K562 (cell line): Measurements from ENCODE around the gene TMEM243. TPM values are rescaled to one million over a fixed set of nuclear protein-coding genes. Genes with fewer than 3 reads are reported as not detected.

ENCODE experiments used
- CBX2 ChIP-seq: fragments of 200-600 bp; sonication (generic); IDR thresholded peaks from one replicate; pipeline ENCODE4 v1.6.1; 2012; ENCODE audit warnings: mild to moderate bottlenecking, low read length, inconsistent platforms; ENCODE audit not compliant: insufficient read depth, poor library complexity, severe bottlenecking
- DDX20 ChIP-seq: fragments of 450-650 bp; IDR thresholded peaks from 2 replicates; pipeline ENCODE4 v1.6.1; 2016; ENCODE audit warnings: missing genetic modification characterization, low read depth, mild to moderate bottlenecking, missing compliant biosample characterization, moderate library complexity
- DIDO1 ChIP-seq: fragments of 450-650 bp; IDR thresholded peaks from 2 replicates; pipeline ENCODE4 v1.6.1; 2016; ENCODE audit warnings: low read depth, missing biosample characterization, missing genetic modification characterization
- ETS2 ChIP-seq: IDR thresholded peaks from 2 replicates; pipeline ENCODE4 v1.6.1; 2016; ENCODE audit warnings: borderline replicate concordance, missing genetic modification characterization, mild to moderate bottlenecking, moderate library complexity, missing compliant biosample characterization; ENCODE audit not compliant: poor library complexity, severe bottlenecking
- GABPB2 ChIP-seq: fragments of 250-450 bp; sonication (Bioruptor Pico); conservative IDR thresholded peaks from 2 replicates; pipeline ENCODE4 v1.5.1; 2021; ENCODE audit warnings: mild to moderate bottlenecking
- GATAD2A ChIP-seq: fragments of 450-650 bp; IDR thresholded peaks from 2 replicates; pipeline ENCODE4 v1.6.1; 2017
- HMBOX1 ChIP-seq: sonication (generic); IDR thresholded peaks from 2 replicates; pipeline ENCODE4 v1.6.1; 2016
- KLF10 ChIP-seq: fragments of 250-450 bp; sonication (Bioruptor Pico); IDR thresholded peaks from 2 replicates; pipeline ENCODE4 v1.6.1; 2021; ENCODE audit warnings: matching md5 sums
- MYNN ChIP-seq, 2 experiments: sonication (generic); formaldehyde crosslinking in 1 of 2; IDR thresholded peaks; 2 replicates each; pipeline versions ENCODE4 v1.5.0 to v1.6.1; 2016 to 2020; ENCODE audit warnings: antibody characterized with exemption in 1 of 2, missing genetic modification reagents in 1 of 2
- PHB2 ChIP-seq: fragments of 450-650 bp; IDR thresholded peaks from 2 replicates; pipeline ENCODE4 v1.6.1; 2017; ENCODE audit warnings: low read depth
- PHF21A ChIP-seq: fragments of 450-650 bp; IDR thresholded peaks from 2 replicates; pipeline ENCODE4 v1.6.1; 2017; ENCODE audit warnings: low read depth, borderline replicate concordance
- SNIP1 ChIP-seq: fragments of 450-650 bp; IDR thresholded peaks from 2 replicates; pipeline ENCODE4 v1.7.1; 2017; ENCODE audit warnings: low read depth, mild to moderate bottlenecking
- XRCC5 ChIP-seq: fragments of 200-400 bp; formaldehyde crosslinking; IDR thresholded peaks from 2 replicates; pipeline ENCODE4 v1.6.1; 2017; ENCODE audit warnings: low read depth, mild to moderate bottlenecking, low read length
- ZBTB7A ChIP-seq: IDR thresholded peaks from 2 replicates; pipeline ENCODE4 v1.6.1; 2011; ENCODE audit warnings: low read depth, mild to moderate bottlenecking, low read length, moderate library complexity, borderline replicate concordance; ENCODE audit not compliant: control insufficient read depth
- ZHX1 ChIP-seq: fragments of 150-350 bp; conservative IDR thresholded peaks from 2 replicates; pipeline ENCODE4 v1.6.1; 2014; ENCODE audit warnings: low read length
- ZNF79 ChIP-seq: fragments of 250-450 bp; sonication (Bioruptor Pico); IDR thresholded peaks from 2 replicates; pipeline ENCODE4 v1.4.0; 2020; ENCODE audit warnings: low read depth, mild to moderate bottlenecking, moderate library complexity
- polyA plus RNA-seq, 8 experiments: library from polyadenylated mRNA; depleted of rRNA in 4 of 8; stranded (reverse) in 5 of 8; unstranded in 3 of 8; fragments of >200 nt; fragmentation: Nextera tagmentation in 2 of 8; fragmentation: Illumina TruSeq in 1 of 8; extraction: Ambion mirVana in 2 of 8; extraction: Trizol in 1 of 8; gene quantifications; 2 replicates each; pipeline versions ENCODE4 v1.2.1 to v1.2.3, GENCODE V29; 2011 to 2014; ENCODE audit warnings: inconsistent platforms in 1 of 8, missing spikeins in 1 of 8
- total RNA-seq, 7 experiments: library from RNA; depleted of rRNA in 6 of 7; stranded (reverse); fragments of >200 nt in 6 of 7; fragmentation: Illumina TruSeq in 2 of 7; extraction: Trizol in 2 of 7; gene quantifications; 2 replicates each; pipeline versions ENCODE4 v1.2.1 to v1.2.3, GENCODE V29; 2011 to 2021; ENCODE audit warnings: low replicate concordance in 1 of 7
- TF ChIP-seq, protein P1 (sequence below), 2 experiments: fragments of 450-650 bp in 1 of 2; IDR thresholded peaks; 2 replicates each; pipeline ENCODE4 v1.6.1; 2011 to 2017; ENCODE audit warnings: low read depth in 2 of 2, antibody characterized with exemption in 1 of 2, borderline replicate concordance in 1 of 2, low read length in 1 of 2, mild to moderate bottlenecking in 1 of 2, mixed read lengths in 1 of 2; ENCODE audit not compliant: control insufficient read depth in 1 of 2
- TF ChIP-seq, protein P2 (sequence below): fragments of 200-800 bp; sonication (Bioruptor generic); IDR thresholded peaks from 2 replicates; pipeline ENCODE4 v1.6.1; 2017; ENCODE audit warnings: missing genetic modification characterization, missing compliant biosample characterization

Gene TMEM243
- total and polyA plus RNA-seq, 9 of the 15 experiments (the other 6 are each of a cell fraction or from before 2014, with no cell fraction given): 3.9 to 8.6 (median 6.1) TPM

GRCh38 chr7:87152112-87152896, 67.2 kb downstream of the TMEM243 start, which contains the start of gene DMTF1 (continued):
- TF ChIP-seq, protein P1, sequence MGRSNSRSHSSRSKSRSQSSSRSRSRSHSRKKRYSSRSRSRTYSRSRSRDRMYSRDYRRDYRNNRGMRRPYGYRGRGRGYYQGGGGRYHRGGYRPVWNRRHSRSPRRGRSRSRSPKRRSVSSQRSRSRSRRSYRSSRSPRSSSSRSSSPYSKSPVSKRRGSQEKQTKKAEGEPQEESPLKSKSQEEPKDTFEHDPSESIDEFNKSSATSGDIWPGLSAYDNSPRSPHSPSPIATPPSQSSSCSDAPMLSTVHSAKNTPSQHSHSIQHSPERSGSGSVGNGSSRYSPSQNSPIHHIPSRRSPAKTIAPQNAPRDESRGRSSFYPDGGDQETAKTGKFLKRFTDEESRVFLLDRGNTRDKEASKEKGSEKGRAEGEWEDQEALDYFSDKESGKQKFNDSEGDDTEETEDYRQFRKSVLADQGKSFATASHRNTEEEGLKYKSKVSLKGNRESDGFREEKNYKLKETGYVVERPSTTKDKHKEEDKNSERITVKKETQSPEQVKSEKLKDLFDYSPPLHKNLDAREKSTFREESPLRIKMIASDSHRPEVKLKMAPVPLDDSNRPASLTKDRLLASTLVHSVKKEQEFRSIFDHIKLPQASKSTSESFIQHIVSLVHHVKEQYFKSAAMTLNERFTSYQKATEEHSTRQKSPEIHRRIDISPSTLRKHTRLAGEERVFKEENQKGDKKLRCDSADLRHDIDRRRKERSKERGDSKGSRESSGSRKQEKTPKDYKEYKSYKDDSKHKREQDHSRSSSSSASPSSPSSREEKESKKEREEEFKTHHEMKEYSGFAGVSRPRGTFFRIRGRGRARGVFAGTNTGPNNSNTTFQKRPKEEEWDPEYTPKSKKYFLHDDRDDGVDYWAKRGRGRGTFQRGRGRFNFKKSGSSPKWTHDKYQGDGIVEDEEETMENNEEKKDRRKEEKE (IDR thresholded peaks at IDR 0.05; ENCODE audit: borderline replicate concordance in 1 of 2, control insufficient read depth in 1 of 2, low read depth in 2 of 2, low read length in 1 of 2): peak in 1 of 2 experiments; percentile 75; a peak in 1 of 4 replicates
- TF ChIP-seq ZNF79 (CRISPR knock-in tag) (no peak), PHB2 (no peak), ETS2 (tag) (no peak), ZHX1 (peak; percentile 75; the same call in 1 of the 2 replicates), CBX2 (no peak), XRCC5 (0 out of 2 replicates have a peak, but pooled peaks have one; percentile 43), DDX20 (tag) (no peak), GATAD2A (peak; percentile 95; the same call in 1 of the 2 replicates), HMBOX1 (no peak), DIDO1 (peak; percentile 73; the same call in 1 of the 2 replicates), SNIP1 (no peak), GABPB2 (CRISPR knock-in tag) (no peak), ZBTB7A (peak; percentile 97; the same call in 1 of the 2 replicates), MYNN (IDR thresholded peaks at IDR 0.05) (peak; percentile 64), MYNN (CRISPR knock-in tag; IDR thresholded peaks at IDR 0.05) (no peak), PHF21A (peak; percentile 51; the same call in 1 of the 2 replicates), KLF10 (CRISPR knock-in tag) (no peak)
- TF ChIP-seq, protein P2, sequence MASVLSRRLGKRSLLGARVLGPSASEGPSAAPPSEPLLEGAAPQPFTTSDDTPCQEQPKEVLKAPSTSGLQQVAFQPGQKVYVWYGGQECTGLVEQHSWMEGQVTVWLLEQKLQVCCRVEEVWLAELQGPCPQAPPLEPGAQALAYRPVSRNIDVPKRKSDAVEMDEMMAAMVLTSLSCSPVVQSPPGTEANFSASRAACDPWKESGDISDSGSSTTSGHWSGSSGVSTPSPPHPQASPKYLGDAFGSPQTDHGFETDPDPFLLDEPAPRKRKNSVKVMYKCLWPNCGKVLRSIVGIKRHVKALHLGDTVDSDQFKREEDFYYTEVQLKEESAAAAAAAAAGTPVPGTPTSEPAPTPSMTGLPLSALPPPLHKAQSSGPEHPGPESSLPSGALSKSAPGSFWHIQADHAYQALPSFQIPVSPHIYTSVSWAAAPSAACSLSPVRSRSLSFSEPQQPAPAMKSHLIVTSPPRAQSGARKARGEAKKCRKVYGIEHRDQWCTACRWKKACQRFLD (CRISPR knock-in tag): peak; percentile 49; the same call in 1 of the 2 replicates
